Endothelial cell of umbilical vein (primary cell): ENCODE measurements around the gene FAM180A. TPM values are rescaled to one million over a fixed set of nuclear protein-coding genes. Genes with fewer than 3 reads are reported as not detected.

Experiments used
- BruUV-seq: library from RNA; stranded (reverse); fragments of 400-500 nt; replicated peaks from 2 replicates; lab custom pipeline; 2021; lab: Mats Ljungman, UMichigan
- CTCF ChIA-PET: fragments of 300-600, 350-600 bp; sonication (Branson Sonifier 250); formaldehyde crosslinking; loops from one replicate; lab custom pipeline; 2021; ENCODE audit warnings: antibody characterized with exemption, inconsistent platforms; lab: Charles Lee
- POLR2A ChIA-PET: fragments of 300-600, 350-600 bp; sonication (Branson Sonifier 250); formaldehyde crosslinking; loops from one replicate; lab custom pipeline; 2021; ENCODE audit warnings: antibody characterized with exemption, inconsistent platforms; lab: Charles Lee
- DNase-seq: peaks from one replicate; pipeline ENCODE4 v3.0.0-alpha.2; 2011; ENCODE audit warnings: low read depth, low spot score
- FAIRE-seq: peaks from 2 replicates; lab custom pipeline; 2011; peaks lifted over from hg19 to GRCh38; lab: Jason Lieb, UNC
- H2AFZ ChIP-seq: 2 replicates; pipeline ENCODE4 v1.6.0; 2012; ENCODE audit warnings: low read depth, low read length, control low read depth, inconsistent platforms
- H3K27ac ChIP-seq: 2 replicates; pipeline ENCODE4 v1.5.1; 2011; ENCODE audit warnings: low read depth, mild to moderate bottlenecking, control low read depth, low read length, moderate library complexity; ENCODE audit not compliant: insufficient read depth
- H3K27me3 ChIP-seq, 2 experiments: 2 replicates each; pipeline versions ENCODE4 v1.6.0 to v1.6.1; 2011; ENCODE audit warnings: low read length in 2 of 2, mixed read lengths in 1 of 2; ENCODE audit not compliant: control insufficient read depth in 2 of 2, insufficient read depth in 2 of 2
- H3K36me3 ChIP-seq, 2 experiments: 2 replicates in 1 of 2; 3 replicates in 1 of 2; pipeline ENCODE4 v1.5.1; 2011; ENCODE audit warnings: low read length in 2 of 2, mild to moderate bottlenecking in 1 of 2, moderate library complexity in 1 of 2; ENCODE audit not compliant: control insufficient read depth in 2 of 2, insufficient read depth in 2 of 2; ENCODE audit errors: extremely low read depth in 1 of 2
- H3K4me1 ChIP-seq: 3 replicates; pipeline ENCODE4 v1.5.1; 2011; ENCODE audit warnings: mild to moderate bottlenecking, low read length; ENCODE audit not compliant: control insufficient read depth, insufficient read depth; ENCODE audit errors: extremely low read depth
- H3K4me2 ChIP-seq: 2 replicates; pipeline ENCODE4 v1.6.1; 2011; ENCODE audit warnings: low read length, control low read depth, mixed read lengths; ENCODE audit not compliant: insufficient read depth
- H3K4me3 ChIP-seq, 3 experiments: fragments of 200-600 bp in 1 of 3; sonication (generic), shearing (Covaris generic) in 1 of 3; replicated peaks in 1 of 3; 2 replicates each; pipeline ENCODE4 v1.5.1; 2011 to 2016; ENCODE audit warnings: control low read depth in 3 of 3, low read length in 3 of 3, mild to moderate bottlenecking in 2 of 3, inconsistent platforms in 1 of 3, low read depth in 1 of 3, moderate library complexity in 1 of 3; ENCODE audit not compliant: insufficient read depth in 1 of 3
- H3K79me2 ChIP-seq: 2 replicates; pipeline ENCODE4 v1.6.0; 2012; ENCODE audit warnings: low read length, inconsistent platforms; ENCODE audit not compliant: control insufficient read depth, insufficient read depth
- H3K9ac ChIP-seq: replicated peaks from 2 replicates; pipeline ENCODE3; 2011; ENCODE audit warnings: low read length, control low read depth; ENCODE audit not compliant: insufficient read depth; ENCODE audit errors: extremely low read depth
- H3K9me1 ChIP-seq: replicated peaks from 3 replicates; pipeline ENCODE4 v1.6.0; 2011; ENCODE audit warnings: mild to moderate bottlenecking, low read length; ENCODE audit not compliant: control insufficient read depth, insufficient read depth; ENCODE audit errors: extremely low read depth
- H3K9me3 ChIP-seq: replicated peaks from 2 replicates; pipeline ENCODE4 v1.5.1; 2012; ENCODE audit warnings: low read length, inconsistent platforms; ENCODE audit not compliant: control insufficient read depth, insufficient read depth
- H4K20me1 ChIP-seq: replicated peaks from 2 replicates; pipeline ENCODE3; 2011; ENCODE audit warnings: mild to moderate bottlenecking, low read length; ENCODE audit not compliant: control insufficient read depth, insufficient read depth; ENCODE audit errors: extremely low read depth
- EZH2 ChIP-seq: IDR thresholded peaks from 2 replicates; pipeline ENCODE4 v1.6.1; 2012; ENCODE audit warnings: borderline replicate concordance, low read depth, mild to moderate bottlenecking, moderate library complexity, low read length, inconsistent platforms; ENCODE audit not compliant: severe bottlenecking
- FOS ChIP-seq: IDR thresholded peaks from 2 replicates; pipeline ENCODE4 v1.6.1; 2011; ENCODE audit warnings: mild to moderate bottlenecking, low read length, moderate library complexity, borderline replicate concordance; ENCODE audit not compliant: insufficient read depth
- GATA2 ChIP-seq: IDR thresholded peaks from 2 replicates; pipeline ENCODE4 v1.7.0; 2011; ENCODE audit warnings: low read depth, mild to moderate bottlenecking, moderate library complexity, mixed read lengths, low read length; ENCODE audit not compliant: insufficient read length, insufficient read depth
- JUN ChIP-seq: IDR thresholded peaks from 2 replicates; pipeline ENCODE4 v1.6.1; 2011; ENCODE audit warnings: borderline replicate concordance, low read depth; ENCODE audit not compliant: insufficient read length, insufficient read depth
- MYC ChIP-seq: IDR thresholded peaks from one replicate; pipeline ENCODE4 v1.6.1; 2011; ENCODE audit warnings: mild to moderate bottlenecking, low read depth, low read length
- POLR2A ChIP-seq: IDR thresholded peaks from 2 replicates; pipeline ENCODE4 v1.6.1; 2012; ENCODE audit warnings: low read depth, mild to moderate bottlenecking, control low read depth, low read length
- POLR2AphosphoS5 ChIP-seq: IDR thresholded peaks from 2 replicates; pipeline ENCODE4 v1.6.1; 2012; ENCODE audit warnings: low read depth, mild to moderate bottlenecking, control low read depth, low read length, moderate library complexity; ENCODE audit not compliant: insufficient read depth
- dilution Hi-C: fragments of 300-500 bp; cut with MboI; formaldehyde crosslinking; loops from one replicate; pipeline ENCODE4 v1.15.0; 2019; ENCODE audit warnings: low sequenced_read_pairs; ENCODE audit not compliant: extremely low pct_ligation_motif_present
- intact Hi-C: fragments of 100-400 bp; cut with micrococcal nuclease; formaldehyde crosslinking; loops from one replicate; pipeline ENCODE4 v1.10.0; 2022
- polyA plus RNA-seq, 4 experiments: library from polyadenylated mRNA; depleted of rRNA in 3 of 4; stranded (reverse) in 3 of 4; unstranded in 1 of 4; fragments of >200 nt; gene quantifications; 2 replicates each; pipeline versions ENCODE4 v1.2.1 to v1.2.3, GENCODE V29; 2011 to 2012; ENCODE audit warnings: missing spikeins in 1 of 4
- total RNA-seq: library from RNA; stranded (reverse); gene quantifications from 2 replicates; pipeline ENCODE4 v1.2.3, GENCODE V29; 2021
- TF ChIP-seq, protein P1 (sequence below): IDR thresholded peaks from 2 replicates; pipeline ENCODE4 v1.6.1; 2011; ENCODE audit not compliant: insufficient read depth, insufficient read length
- TF ChIP-seq, protein P2 (sequence below), 2 donors: IDR thresholded peaks; 1 replicate in 1 of 2; 2 replicates in 1 of 2; pipeline ENCODE4 v1.5.1; 2011; ENCODE audit warnings: low read length in 2 of 2, mild to moderate bottlenecking in 2 of 2, moderate library complexity in 2 of 2, control low read depth in 1 of 2, inconsistent platforms in 1 of 2, low read depth in 1 of 2; ENCODE audit not compliant: insufficient read depth in 1 of 2; ENCODE audit errors: extremely low read depth in 1 of 2

FAM180A gene
- total and polyA plus RNA-seq, 2 donors (not counting 3 experiments of a cell fraction or from before 2014, with no cell fraction given) = not detected

DNA sequence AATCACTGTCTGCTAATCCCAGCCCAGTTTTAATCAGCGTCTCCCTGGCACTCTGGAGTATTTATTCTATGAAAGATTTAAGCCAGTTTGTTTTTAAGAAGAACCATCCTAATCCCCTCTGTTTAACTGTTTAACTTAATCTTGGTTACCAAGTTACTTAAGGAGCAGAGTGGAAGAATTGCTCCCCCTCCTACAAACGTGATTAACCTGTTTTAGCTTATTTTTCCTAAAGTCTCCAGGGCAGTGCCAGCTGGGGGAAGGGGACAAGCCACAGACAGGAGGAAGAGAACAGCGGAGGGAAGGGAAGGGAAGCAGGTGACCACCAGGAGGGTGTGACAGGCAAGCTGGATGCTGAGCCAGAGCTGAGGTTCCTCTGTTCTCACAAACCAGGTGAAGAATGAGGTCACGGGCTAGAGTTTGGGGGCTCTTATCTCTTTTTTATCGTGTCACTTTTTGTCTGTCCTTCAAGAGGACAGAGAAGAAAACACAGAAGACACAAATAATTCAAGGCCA lies 22.3 kb downstream of the FAM180A start:
- Histone ChIP-seq H3K27me3 (peaks cover 0 to 3% of the 10 kb centered on the region in 2 experiments), H3K4me2 (no peak overlapping the region), H3K9me1 (no peaks in the 10 kb centered on the region), H3K4me3 (no peak overlapping the region), H3K4me1 (no peaks in the 10 kb centered on the region), H3K27ac (no peak overlapping the region), H3K36me3 (no peaks in the 10 kb centered on the region), H3K9ac (no peak overlapping the region), H4K20me1 (no peaks in the 10 kb centered on the region), H2AFZ (no peak overlapping the region), H3K9me3 (no peaks in the 10 kb centered on the region), H3K79me2 (no peaks in the 10 kb centered on the region)
- DNase-seq (no peak), FAIRE-seq (no peak)
- CTCF ChIA-PET = no interaction called here
- TF ChIP-seq JUN = no peak
- TF ChIP-seq MYC = no peak
- TF ChIP-seq FOS = no peak
- dilution Hi-C loops (no loop called here), intact Hi-C loops (no loop called here)
- POLR2A ChIA-PET = no interaction called here
- no TSS peak for BruUV-seq

GRCh38 chr7:135723411-135723810 lies 25.2 kb downstream of the FAM180A start:
- Histone ChIP-seq H3K4me3 (no peak overlapping the region), H3K36me3 (no peaks in the 10 kb centered on the region), H3K27ac (no peak overlapping the region), H3K9me3 (no peaks in the 10 kb centered on the region), H3K79me2 (no peaks in the 10 kb centered on the region), H2AFZ (no peak overlapping the region), H3K27me3 (peaks cover 0 to 1% of the 10 kb centered on the region in 2 experiments), H3K9me1 (no peaks in the 10 kb centered on the region), H3K4me1 (no peaks in the 10 kb centered on the region), H3K9ac (no peak overlapping the region), H4K20me1 (no peaks in the 10 kb centered on the region), H3K4me2 (no peak overlapping the region)
- dilution Hi-C loops = no loop called here
- CTCF ChIA-PET = interaction anchor here (2.5 kb wide), 1 partner anchor 10 kb away, joined by 8 read pairs; no protein-coding TSS in a partner anchor
- FAIRE-seq (no peak), DNase-seq (no peak)
- no TSS peak for BruUV-seq
- TF ChIP-seq MYC (no peak), FOS (no peak), GATA2 (no peak), JUN (no peak), POLR2A (no peak), EZH2 (no peak), POLR2AphosphoS5 (no peak)
- TF ChIP-seq, protein P1, sequence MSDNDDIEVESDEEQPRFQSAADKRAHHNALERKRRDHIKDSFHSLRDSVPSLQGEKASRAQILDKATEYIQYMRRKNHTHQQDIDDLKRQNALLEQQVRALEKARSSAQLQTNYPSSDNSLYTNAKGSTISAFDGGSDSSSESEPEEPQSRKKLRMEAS = no peak
- TF ChIP-seq, protein P2, sequence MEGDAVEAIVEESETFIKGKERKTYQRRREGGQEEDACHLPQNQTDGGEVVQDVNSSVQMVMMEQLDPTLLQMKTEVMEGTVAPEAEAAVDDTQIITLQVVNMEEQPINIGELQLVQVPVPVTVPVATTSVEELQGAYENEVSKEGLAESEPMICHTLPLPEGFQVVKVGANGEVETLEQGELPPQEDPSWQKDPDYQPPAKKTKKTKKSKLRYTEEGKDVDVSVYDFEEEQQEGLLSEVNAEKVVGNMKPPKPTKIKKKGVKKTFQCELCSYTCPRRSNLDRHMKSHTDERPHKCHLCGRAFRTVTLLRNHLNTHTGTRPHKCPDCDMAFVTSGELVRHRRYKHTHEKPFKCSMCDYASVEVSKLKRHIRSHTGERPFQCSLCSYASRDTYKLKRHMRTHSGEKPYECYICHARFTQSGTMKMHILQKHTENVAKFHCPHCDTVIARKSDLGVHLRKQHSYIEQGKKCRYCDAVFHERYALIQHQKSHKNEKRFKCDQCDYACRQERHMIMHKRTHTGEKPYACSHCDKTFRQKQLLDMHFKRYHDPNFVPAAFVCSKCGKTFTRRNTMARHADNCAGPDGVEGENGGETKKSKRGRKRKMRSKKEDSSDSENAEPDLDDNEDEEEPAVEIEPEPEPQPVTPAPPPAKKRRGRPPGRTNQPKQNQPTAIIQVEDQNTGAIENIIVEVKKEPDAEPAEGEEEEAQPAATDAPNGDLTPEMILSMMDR (IDR thresholded peaks at IDR 0.05; ENCODE audit: extremely low read depth in 1 of 2, insufficient read depth in 1 of 2, low read depth in 1 of 2, low read length in 2 of 2) = no peak
- POLR2A ChIA-PET = no interaction called here
- intact Hi-C loops = no loop called here
